ENCODE results near the gene MYO3A.

GRCh38 chr10:25899304-25899703, 34.7 kb upstream of the MYO3A start:
- no peak for TF ChIP-seq POLR2A (IDR thresholded peaks at IDR 0.05; ENCODE audit: low read depth, low read length)
- no peak for TF ChIP-seq CTCF (IDR thresholded peaks at IDR 0.05; ENCODE audit: extremely low read depth in 1 of 2, insufficient read depth in 1 of 2, low read depth in 1 of 2, low read length in 2 of 2)
- no peak for TF ChIP-seq POLR2AphosphoS5 (IDR thresholded peaks at IDR 0.05; ENCODE audit: insufficient read depth, low read depth, low read length)

Measured in endothelial cell of umbilical vein (primary cell).